HFF-Myc (cell line): Measurements from ENCODE around the gene EGF.

Source experiments
- DNase-seq: peaks from one replicate; pipeline ENCODE4 v3.0.0-alpha.2; 2011; ENCODE audit warnings: low read depth; ENCODE audit errors: extremely low read depth
- H3K4me3 ChIP-seq: replicated peaks from 2 replicates; pipeline ENCODE4 v1.5.1; 2011; ENCODE audit warnings: low read depth, mild to moderate bottlenecking, control low read depth, low read length
- CTCF ChIP-seq: IDR thresholded peaks from 2 replicates; pipeline ENCODE4 v1.5.1; 2012; ENCODE audit warnings: mild to moderate bottlenecking, low read depth, low read length, control low read depth; ENCODE audit errors: missing control alignments

The EGF gene

DNA sequence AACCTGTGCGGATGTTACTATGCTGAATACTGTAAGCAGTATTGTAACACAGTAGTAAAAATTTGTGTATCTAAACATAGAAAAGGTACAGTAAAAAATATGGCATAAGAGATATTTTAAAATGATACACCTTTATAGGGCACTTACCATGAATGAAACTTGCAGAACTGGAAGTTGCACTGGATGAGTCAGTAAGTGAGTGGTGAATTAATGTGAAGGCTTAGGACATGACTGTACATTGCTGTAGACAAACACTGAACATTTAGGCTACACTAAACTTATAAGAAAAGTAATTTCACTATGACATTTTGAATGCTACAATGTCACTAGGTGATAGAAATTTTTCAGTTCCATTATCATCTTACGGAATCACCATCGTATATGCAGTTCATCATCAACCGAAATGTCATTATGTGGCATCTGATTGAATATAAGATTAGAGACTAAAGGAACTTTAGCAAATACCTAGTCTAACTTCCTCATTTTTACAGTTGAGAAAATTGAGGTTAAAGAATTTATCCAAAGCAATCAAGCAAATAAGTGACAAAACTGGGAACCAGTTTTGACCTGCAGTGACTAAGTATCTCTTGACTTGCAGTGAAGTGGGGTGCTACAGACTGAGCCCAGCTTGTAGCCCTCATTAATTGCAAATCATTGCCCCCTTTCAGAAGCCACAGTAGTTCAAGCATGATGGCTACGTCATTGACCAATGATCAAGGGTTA, 55.3 kb downstream of the EGF start:
- no peak for DNase-seq
- H3K4me3 ChIP-seq, result no peak overlapping the region
- no peak for TF ChIP-seq CTCF

DNA sequence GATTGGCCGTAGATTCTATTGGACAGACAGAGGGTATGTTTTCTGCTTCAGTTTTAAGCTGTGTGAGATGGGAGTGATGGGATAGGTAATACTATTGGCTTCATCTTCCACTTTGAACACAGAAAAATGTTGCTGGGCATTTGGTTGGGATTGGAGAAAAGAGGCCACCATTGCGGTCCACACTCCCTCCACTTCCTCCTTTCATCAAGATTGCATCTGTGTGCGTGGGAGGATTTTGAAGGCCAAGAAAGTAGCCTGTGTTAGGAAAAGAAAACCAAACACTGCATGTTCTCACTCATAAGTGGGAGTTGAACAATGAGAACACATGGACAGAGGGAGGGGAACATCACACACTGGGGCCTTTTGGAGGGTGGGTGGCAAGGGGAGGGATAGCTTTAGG, 56.4 kb downstream of the EGF start:
- TF ChIP-seq CTCF, result no peak
- no peak overlapping the region for H3K4me3 ChIP-seq
- no peak for DNase-seq

DNA sequence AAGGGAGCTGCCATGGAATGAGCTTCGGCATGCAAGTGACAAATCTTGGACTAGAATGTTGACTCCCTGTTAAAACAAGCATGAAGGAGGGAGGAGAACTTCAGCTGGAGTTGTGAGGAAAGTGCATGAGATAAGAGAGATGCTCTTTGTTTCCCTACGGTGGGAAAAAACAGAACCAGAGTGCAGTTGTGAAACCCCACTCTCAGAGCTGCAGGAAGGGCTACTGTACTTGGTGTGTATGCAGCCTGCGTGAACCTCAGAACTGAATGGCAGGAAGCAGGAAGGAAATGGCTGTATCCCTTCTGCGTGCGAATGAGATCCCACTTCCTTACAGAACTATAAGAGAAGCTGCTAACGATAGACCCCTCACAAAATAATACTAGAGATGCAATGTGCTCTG, 57.2 kb downstream of the EGF start:
- DNase-seq, result no peak
- no peak for TF ChIP-seq CTCF

GRCh38 chr4:109972786-109973528, 60.3 kb downstream of the EGF start:
- H3K4me3 ChIP-seq, result no peak overlapping the region
- no peak for DNase-seq
- TF ChIP-seq CTCF, result no peak

More for the DNA sequence above, 57.2 kb downstream of the EGF start:
- no peak overlapping the region for H3K4me3 ChIP-seq

DNA sequence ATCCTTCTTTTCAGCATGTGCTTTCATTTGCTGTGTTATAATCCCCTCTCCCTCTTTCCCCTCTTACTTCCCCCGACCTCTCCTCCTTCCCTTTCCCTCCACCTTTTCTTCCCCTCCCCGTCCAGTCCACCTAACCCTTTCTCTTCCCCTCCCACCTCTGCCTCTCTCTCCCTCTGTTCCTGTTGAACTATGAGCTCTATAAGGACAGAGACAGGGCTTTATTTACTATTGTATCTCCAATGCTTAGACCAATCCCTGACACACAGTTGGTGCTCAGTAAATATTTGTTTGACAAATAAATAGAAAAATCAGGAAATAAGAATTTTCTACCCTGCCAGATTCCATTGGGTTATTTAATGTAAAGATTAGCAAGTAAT, 60.8 kb downstream of the EGF start:
- no peak for TF ChIP-seq CTCF
- H3K4me3 ChIP-seq, result no peak overlapping the region

DNA sequence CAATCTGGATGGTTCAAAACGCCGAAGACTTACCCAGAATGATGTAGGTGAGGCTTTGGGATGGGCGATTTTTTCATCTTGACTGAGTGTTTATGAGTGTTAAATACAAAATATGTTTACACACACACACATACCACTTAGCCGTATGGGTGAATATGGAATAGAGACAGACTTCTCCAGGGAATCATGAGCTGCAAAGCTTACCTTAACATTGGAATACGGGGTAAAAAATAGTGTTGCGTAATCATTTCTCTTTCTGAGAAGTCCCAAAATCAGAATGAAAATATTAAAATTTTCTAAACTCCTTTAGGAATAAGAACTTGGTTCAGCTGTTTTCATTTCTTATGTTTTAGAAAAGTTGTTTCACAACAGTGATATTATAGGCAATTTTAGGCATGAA, 63.5 kb downstream of the EGF start:
- TF ChIP-seq CTCF, result no peak
- H3K4me3 ChIP-seq, result no peak overlapping the region
- no peak for DNase-seq

More for the DNA sequence above, 60.8 kb downstream of the EGF start:
- no peak for DNase-seq
